ENCODE measurements around the gene RENBP. TPM values are rescaled to one million over a fixed set of nuclear protein-coding genes. Genes with fewer than 3 reads are reported as not detected.

The RENBP gene
- total and polyA plus RNA-seq, 9 of the 15 experiments (the other 6 are each of a cell fraction or from before 2014, with no cell fraction given), result 0.07 to 14.8 (median 10.6) TPM; not detected in 1

DNA sequence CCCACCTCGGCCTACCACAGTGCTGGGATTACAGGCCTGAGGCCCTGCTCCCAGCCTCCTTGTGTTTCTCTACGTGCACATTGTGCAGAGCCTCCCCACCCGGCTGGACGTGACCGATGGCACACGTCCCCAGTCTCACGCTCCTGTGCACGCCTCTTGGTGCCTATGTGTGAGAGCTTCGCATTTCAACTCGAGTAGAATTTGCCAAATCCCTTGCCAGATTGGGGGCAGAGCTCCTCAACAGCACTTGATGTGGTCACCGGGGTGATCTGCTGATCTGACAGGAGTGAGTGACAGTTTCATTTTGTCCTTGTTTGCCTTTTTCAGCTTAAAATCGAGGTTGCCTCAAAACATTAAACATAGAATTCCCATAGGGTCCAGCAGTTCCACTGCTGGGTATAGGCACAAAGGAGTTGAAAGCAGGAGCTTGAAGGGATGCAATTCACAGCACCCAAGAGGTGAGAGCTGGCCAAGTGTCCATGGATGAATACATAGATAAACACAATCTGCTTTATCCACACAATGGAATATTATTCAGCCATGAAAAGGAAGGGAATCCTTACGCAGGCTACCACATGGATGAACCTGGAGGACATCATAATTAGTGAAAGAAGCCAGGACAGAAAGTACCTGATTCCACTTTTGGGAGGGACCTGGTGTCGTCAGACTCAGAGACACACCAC, 45.7 kb upstream of the RENBP start (continued):
- TF ChIP-seq, protein P1, sequence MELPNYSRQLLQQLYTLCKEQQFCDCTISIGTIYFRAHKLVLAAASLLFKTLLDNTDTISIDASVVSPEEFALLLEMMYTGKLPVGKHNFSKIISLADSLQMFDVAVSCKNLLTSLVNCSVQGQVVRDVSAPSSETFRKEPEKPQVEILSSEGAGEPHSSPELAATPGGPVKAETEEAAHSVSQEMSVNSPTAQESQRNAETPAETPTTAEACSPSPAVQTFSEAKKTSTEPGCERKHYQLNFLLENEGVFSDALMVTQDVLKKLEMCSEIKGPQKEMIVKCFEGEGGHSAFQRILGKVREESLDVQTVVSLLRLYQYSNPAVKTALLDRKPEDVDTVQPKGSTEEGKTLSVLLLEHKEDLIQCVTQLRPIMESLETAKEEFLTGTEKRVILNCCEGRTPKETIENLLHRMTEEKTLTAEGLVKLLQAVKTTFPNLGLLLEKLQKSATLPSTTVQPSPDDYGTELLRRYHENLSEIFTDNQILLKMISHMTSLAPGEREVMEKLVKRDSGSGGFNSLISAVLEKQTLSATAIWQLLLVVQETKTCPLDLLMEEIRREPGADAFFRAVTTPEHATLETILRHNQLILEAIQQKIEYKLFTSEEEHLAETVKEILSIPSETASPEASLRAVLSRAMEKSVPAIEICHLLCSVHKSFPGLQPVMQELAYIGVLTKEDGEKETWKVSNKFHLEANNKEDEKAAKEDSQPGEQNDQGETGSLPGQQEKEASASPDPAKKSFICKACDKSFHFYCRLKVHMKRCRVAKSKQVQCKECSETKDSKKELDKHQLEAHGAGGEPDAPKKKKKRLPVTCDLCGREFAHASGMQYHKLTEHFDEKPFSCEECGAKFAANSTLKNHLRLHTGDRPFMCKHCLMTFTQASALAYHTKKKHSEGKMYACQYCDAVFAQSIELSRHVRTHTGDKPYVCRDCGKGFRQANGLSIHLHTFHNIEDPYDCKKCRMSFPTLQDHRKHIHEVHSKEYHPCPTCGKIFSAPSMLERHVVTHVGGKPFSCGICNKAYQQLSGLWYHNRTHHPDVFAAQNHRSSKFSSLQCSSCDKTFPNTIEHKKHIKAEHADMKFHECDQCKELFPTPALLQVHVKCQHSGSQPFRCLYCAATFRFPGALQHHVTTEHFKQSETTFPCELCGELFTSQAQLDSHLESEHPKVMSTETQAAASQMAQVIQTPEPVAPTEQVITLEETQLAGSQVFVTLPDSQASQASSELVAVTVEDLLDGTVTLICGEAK (IDR thresholded peaks at IDR 0.05), result no peak
- TF ChIP-seq, protein P1 (CRISPR knock-in tag; IDR thresholded peaks at IDR 0.05), result no peak
- TF ChIP-seq ZNF217 (CRISPR knock-in tag; IDR thresholded peaks at IDR 0.05) (no peak), ZNF436 (CRISPR knock-in tag; IDR thresholded peaks at IDR 0.05) (no peak), SIN3B (IDR thresholded peaks at IDR 0.05; ENCODE audit: low read depth) (no peak)
